Erythroblast (primary cell): Measurements from ENCODE around the gene CA5A.
"Not testable (repeated sequence)": the region's sequence is repeated elsewhere in the genome, so short reads cannot be mapped to it uniquely, and the experiment has no call there.

Experiments
- DNase-seq, 2 experiments: peaks; one replicate each; lab custom pipeline; 2025; lab: John Stamatoyannopoulos, UW
- GATA1 ChIP-seq: IDR thresholded peaks from 2 replicates; pipeline ENCODE4 v1.6.1; 2011; ENCODE audit warnings: low read depth, mild to moderate bottlenecking, control low read depth, low read length, moderate library complexity
- POLR2A ChIP-seq: IDR thresholded peaks from 2 replicates; pipeline ENCODE4 v1.6.1; 2011; ENCODE audit warnings: mild to moderate bottlenecking, low read length

CA5A gene

DNA sequence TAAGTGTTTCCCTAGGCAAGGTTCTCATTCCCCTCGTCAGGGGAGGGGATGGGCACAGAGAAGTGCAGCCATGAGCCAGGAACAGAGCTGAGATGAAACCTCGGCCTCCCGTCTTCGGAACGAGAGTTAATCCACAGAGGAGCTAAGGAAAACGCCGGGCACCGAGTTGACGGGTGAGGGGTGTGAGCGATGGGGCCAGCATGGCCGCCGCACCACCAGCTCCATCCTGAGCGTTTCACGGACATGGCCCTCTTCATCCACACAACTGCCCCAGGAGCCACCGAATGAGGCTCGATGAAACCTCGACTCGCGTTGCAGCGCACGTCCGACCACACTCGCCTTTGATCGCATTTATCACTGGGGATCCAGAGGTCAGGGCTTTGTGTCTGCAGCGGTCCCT lies 21.5 kb downstream of the CA5A start:
- TF ChIP-seq POLR2A (no peak), GATA1 (no peak)
- DNase-seq: no peak

DNA sequence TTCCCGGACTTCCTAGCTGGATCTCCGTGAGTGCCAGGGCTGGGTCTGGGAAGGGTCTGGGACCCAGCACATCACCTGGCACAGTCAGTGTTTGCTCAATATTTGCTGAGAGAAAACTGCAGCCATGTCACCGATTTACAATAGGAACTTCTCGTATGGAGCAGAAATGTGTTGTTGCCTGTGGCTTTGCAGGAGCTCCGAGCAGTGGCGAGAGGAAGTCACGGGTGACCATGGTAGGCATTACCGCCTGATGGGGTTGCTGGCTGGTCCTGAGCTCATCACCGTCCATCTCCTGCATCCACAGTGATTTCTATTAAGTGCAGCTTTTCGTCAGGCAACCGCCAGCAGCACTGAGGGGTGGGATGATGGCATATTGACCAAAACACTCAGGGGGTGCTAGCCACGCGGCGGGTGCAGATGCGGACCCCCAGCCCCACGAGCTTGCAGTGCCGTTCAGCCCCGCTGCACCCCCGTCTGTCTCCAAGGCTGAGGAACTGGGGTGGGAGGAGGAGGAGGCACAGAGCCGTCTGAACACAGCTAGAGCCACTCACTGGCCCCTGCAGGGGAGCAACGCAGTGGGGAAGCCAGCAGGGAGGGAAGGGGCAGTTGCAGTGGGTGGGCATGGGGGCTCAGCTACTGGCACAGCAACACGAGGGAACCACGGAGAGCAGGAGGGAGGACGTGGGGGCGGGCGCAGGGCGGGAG lies 22.2 kb downstream of the CA5A start:
- DNase-seq: not testable (repeated sequence)

DNA sequence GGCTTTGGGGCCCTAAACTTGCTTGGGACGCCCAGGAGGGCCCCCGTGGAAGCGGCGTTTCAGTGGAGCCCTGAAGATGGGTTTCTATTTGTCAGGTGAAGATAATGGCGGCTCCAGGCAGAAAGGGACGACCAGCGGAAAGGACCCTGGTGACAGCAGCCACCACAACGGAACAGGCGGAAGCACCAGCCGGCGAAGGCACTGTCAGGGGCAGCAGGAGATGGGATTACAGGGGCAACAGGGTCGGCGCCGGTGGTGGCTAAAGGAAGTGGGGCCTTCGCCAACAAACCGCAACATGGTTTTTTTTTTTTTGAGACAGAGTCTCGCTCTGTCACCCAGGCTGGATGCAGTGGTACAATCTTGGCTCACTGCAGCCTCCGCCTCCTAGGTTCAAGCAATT lies 23.6 kb downstream of the CA5A start:
- DNase-seq: not testable (repeated sequence)

DNA sequence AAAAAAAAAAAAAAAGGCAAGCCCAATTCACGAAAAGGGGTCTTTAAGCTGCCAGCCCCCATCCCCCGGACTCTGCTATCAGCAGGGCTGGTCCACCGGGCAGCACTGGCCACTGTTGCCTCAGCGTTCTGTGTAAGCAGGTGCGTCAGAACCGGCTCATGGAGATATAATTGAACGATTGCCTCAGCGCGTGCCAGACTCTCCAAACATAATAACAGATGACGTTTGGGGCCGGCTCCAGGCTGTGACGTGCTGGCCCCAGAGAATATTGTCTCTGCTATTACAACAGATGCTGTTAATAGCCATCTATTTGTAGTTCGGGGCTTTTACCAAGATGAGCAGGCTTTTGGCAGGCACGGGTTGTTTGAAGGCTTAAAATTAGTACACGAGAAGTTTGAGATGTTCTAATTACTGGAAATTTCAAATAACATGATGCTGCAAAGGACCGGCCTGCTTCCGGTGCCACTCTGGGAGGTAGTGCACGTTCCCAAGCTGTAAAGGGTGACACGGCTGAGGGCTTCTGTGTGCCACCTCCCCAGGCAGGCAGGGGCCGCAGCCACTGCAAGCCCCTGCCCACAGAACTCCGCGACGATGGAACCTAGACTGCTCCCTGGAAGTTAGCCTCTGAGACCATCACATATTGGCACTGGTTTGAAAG lies 25.1 kb downstream of the CA5A start:
- not testable (repeated sequence) for DNase-seq

DNA sequence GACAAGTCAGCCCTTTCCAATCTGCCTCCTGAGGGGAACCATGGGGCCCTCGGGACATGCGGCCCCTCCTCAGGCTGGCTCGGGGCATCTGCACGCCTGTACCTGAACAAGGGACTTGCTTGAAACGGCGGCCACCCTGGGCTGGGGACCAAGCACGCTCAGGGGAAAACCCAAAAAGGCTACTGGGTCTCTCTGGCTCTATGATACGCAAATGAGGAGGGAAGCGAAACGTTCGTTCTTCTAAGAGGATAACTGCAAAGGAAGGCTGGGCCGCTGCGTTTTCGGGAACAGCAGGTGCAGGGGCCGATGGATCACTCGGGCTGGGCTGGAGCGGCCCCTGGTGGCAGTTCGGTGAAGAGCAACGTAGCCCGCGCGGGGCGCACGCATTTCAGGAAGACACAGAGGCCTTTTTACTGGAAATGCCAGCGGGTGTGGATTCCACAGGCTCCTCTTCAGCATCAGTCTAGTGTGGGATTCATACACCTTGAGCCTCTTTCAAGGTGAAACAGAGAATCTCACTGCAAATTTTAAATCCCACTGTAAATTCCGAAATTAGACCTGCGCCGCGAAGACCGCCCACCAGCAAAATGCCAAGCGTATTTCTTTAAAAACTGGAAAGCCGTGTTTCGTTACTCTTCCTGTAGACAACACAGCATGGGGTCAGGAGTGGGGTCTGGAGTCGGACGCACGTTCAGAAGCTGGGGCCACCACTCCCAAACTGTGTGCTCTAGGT lies 27.0 kb downstream of the CA5A start:
- DNase-seq: peak; percentile 68 to 85

DNA sequence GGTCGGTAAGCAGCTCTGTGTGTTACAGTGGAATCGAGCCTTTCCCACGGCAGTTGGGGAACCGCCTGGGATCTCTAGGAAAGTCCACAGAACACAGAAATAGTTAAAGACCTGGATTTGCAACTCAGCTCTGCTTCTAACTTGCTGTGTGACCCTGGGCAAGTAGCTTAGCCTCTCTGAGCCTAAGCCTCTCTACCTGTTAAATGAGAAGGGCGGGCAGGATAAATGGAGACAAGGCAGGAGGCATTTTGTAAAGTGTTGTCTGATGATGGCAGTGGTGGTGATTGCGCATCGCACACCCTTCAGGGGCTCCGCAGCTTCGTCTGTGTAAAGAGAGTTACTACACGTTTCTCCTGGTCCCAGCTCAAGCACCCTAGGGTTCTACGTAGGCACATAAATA lies 28.2 kb downstream of the CA5A start:
- not testable (repeated sequence) for DNase-seq

DNA sequence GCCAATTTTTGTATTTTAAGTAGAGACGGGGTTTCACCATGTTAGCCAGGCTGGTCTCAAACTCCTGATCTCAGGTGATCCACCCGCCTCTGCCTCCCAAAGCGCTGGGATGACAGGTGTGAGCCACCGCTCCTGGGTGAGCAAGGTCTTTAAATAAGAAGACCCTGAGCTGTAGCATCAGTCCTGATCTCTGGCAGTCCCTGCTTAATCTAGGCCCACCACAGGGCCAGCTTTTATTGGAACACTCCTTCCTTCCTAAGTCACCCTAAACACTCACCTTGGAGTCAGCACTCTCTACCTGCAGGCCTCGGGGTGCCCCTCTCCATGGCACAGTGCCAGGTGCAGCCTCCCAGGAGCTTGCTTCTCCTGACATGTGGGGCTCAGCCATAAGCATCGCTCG lies 30.8 kb downstream of the CA5A start:
- DNase-seq: not testable (repeated sequence)

DNA sequence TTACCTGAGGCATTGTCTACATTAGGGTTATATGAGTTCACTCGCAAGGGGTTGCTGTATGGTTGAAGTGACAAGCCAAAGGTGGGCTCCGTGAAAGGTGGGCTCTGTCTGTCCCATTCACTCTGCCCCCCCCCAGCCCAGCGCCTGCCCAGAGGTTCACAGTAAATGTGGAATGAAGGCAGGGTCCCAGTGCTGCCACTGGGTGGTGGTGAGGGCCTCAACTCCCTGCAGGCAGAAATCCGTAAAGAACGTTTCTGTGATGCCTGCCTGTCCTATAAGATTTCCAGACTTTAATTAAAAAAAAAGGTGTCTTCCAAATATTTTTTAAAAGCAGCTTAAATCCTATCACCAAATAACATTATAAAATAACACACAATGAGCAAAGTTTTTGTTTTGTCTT lies 31.4 kb downstream of the CA5A start:
- DNase-seq: not testable (repeated sequence)

DNA sequence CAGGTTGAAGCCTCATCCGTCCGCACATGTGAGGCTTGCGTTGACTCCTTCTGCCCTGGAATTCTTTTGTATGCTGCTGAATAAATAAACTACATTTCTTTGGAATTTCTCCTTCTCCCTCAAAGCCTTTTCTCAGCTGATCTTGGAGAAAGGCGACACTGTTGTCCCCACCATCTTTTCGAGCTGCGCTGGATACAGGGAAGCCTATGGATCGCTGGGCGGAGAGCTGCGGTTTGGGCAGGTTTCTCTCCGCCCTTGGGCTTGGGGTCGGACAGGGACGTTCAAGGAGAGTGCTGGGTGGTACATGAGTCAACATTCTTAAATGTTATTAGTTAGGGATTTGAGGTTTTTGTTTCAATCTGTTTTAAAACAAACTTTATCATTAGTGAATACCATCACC lies 35.8 kb downstream of the CA5A start:
- not testable (repeated sequence) for DNase-seq

DNA sequence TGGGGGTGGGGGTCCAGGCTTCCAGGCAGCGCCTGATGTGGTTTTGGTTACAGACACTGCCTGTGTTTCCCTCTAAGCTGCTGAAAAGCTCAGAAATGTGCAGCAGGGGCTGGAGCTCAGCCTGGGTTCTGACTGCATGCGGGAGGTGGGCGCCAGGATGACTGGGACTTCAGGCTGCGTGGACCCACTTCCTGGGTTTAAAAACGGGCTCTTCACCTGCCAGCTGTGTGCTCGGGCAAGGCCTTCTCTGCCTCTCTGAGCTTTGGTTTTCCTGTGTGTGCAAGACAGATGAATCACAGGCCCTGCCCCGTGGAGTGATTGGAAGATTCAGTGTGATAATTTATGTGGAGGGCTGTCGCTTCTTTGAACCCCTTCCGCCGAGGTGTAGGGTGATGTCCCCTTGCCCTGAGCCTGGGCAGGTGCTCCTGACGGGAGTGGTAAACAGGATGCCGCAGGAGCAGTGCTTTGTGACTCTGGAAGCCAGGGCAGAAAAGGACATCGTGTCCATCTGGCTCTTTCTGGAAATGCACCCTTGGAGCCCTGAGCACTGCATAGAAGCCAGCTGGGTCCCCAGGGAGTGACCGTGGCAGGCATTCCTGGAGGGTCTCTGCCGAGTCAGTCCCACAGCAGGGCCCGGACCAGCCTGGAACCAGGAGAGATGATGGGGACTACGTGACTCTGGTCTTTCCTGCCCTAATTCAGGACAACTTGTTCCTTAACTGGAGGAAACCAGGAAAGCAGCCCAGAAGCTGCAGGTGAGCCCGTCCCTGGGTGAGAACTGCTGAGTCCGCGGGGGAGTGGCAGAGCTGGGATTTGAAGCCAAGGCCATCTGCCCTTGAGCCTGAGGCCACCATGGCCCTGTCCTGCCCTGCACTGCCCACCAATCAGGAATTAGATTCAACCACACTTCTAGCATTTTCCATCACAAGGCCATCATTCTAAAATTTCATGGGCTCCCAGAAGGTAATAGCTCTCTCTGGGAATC lies 38.5 kb downstream of the CA5A start:
- TF ChIP-seq POLR2A (no peak), GATA1 (no peak)
- no peak for DNase-seq

DNA sequence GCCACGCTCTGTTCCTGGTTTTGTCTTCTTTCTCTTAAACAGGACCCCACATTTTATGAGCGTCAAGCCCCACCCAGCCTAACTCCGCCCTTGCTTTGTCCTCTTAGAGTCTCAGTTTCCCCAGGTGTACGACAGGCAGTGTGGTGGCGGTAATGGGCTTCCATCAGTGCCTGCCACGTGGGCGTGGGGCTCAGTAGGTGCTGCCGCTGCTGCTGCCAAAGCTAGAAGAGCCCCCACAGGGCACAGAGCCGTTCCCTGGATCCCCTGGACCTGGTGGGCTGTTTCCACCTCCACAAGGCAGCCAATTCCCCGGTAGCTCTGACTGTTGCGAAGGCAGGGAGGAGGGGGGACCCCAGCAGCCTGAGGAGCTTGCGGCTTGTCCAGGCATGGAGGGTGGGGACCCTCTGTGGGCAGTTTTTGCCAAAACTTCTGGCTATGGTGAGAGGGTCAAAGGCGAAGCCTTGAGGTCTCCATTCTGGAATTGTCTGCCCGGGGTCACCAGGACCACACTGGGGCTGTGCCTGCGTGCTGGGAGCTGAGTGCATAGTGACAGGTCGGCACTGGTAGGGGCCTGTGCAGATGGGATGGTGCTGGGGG lies 39.3 kb downstream of the CA5A start:
- DNase-seq: not testable (repeated sequence)

DNA sequence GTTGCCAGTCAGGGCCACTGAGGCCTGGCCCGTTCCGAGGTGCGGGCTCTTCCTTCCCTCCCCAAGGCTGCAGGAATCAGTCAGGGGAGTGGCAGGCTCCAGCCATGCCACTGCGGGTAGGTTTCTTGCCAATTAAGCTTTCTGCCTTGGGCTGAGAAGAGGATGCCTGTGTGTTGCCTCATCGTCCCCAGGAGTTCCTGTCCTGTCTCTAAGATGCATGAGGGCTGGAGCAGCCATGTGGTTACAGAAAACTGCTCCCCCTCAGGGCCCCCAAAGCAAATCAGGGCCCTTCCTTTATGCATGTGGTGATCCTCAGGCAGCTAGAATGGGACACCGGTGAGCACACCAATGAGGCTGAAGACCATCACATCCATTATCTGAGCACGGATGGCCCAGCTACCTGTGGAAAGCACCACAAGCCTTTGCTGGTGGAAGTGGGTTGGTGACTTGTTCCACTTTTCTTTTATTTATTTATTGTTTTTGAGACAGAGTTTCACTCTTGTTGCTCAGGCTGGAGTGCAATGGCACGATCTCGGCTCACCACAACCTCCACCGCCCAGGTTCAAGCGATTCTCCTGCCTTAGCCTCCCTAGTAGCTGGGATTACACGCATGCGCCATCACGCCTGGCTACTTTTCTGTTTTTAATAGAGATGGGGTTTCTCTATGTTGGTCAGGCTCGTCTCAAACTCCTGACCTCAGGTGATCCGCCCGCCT lies 40.0 kb downstream of the CA5A start:
- not testable (repeated sequence) for DNase-seq

DNA sequence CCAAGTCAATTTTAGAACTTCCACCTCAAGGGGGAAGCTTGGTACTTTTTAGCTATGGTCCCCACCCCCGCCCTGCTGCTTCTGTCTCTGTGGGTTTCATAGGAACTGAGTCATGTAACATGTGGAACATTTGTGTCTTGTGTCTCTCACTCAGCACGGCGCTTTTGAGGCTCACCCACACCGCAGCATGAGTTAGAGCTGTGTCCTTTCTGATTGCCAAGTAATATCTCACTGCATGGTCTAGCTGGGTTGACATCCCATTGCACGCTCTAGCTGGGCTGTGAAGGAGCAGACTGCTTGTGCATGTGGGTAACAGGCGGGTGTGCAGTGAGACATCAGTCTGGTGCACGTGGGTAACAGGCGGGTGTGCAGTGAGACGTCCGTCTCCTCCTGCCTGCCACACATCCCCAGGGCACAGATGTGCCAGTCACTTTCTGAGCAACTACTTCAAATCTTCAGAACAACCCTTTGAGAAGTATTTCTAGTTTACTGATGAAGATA lies 40.6 kb downstream of the CA5A start:
- peak in 1 of 2 experiments; percentile 10 for DNase-seq
- TF ChIP-seq POLR2A (no peak), GATA1 (no peak)

DNA sequence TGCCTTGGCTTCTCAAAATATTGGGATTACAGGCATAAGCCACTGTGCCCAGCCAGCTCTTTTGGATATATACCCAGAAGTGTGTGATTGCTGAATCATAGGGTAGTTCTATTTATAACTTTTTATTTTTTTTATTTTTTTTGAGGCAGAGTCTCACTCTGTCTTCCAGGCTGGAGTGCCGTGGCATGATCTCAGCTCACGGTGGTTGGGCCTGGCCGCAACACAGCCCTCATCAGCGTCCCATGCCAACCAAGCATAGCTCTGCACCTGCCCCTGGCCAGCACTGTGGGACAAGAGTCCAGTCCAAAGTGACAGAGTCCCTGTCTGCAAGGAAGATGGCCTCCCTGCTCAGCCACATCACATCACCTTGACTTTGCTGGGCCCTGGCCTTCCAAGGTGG lies 42.3 kb downstream of the CA5A start:
- not testable (repeated sequence) for DNase-seq
